ENCODE results near the gene PTGES2.
A peak's percentile ranks its signal among the peaks of the same experiment; 100 is the strongest.

PTGES2 gene

GRCh38 chr9:128125580-128126354 is 1.8 kb downstream of the PTGES2 start:
- no peak overlapping the region for H3K4me3 ChIP-seq (ENCODE audit: control insufficient read depth, low read depth, low read length)
- TF ChIP-seq CTCF (conservative IDR thresholded peaks at IDR 0.05; ENCODE audit: control insufficient read depth, insufficient read depth, low read depth, low read length), result no peak
- no peak for DNase-seq (ENCODE audit: low read depth)

- H3K4me3 ChIP-seq (ENCODE audit: control insufficient read depth, low read depth, low read length), result no peak overlapping the region
- peak; percentile 70 for TF ChIP-seq CTCF (conservative IDR thresholded peaks at IDR 0.05; ENCODE audit: control insufficient read depth, insufficient read depth, low read depth, low read length)
- DNase-seq (ENCODE audit: low read depth), result peak; percentile 66
Measured at GRCh38 chr9:128124873-128125579, 2.5 kb downstream of the PTGES2 start.

GRCh38 chr9:128124451-128124850 is 3.1 kb downstream of the PTGES2 start:
- TF ChIP-seq CTCF (conservative IDR thresholded peaks at IDR 0.05; ENCODE audit: control insufficient read depth, insufficient read depth, low read depth, low read length), result no peak
- no peak for DNase-seq (ENCODE audit: low read depth)
- no peak overlapping the region for H3K4me3 ChIP-seq (ENCODE audit: control insufficient read depth, low read depth, low read length)

- no peak for TF ChIP-seq CTCF (conservative IDR thresholded peaks at IDR 0.05; ENCODE audit: control insufficient read depth, insufficient read depth, low read depth, low read length)
- H3K4me3 ChIP-seq (ENCODE audit: control insufficient read depth, low read depth, low read length), result no peak overlapping the region
- no peak for DNase-seq (ENCODE audit: low read depth)
Measured at GRCh38 chr9:128123451-128124080, 4.0 kb downstream of the PTGES2 start.

- no peak for DNase-seq (ENCODE audit: low read depth)
- no peak overlapping the region for H3K4me3 ChIP-seq (ENCODE audit: control insufficient read depth, low read depth, low read length)
- no peak for TF ChIP-seq CTCF (conservative IDR thresholded peaks at IDR 0.05; ENCODE audit: control insufficient read depth, insufficient read depth, low read depth, low read length)
Measured at GRCh38 chr9:128122809-128123175, 4.7 kb downstream of the PTGES2 start.

- no peak for TF ChIP-seq CTCF (conservative IDR thresholded peaks at IDR 0.05; ENCODE audit: control insufficient read depth, insufficient read depth, low read depth, low read length)
- no peak overlapping the region for H3K4me3 ChIP-seq (ENCODE audit: control insufficient read depth, low read depth, low read length)
- DNase-seq (ENCODE audit: low read depth), result no peak
Measured at GRCh38 chr9:128121924-128122808, 5.4 kb downstream of the PTGES2 start.
